KOPT-K1 (cell line): ENCODE results near the gene USP5.

ENCODE experiments used
- H3K27ac ChIP-seq: fragments of 200-600 bp; sonication (generic); 2 replicates; pipeline ENCODE4 v1.5.1; 2016; ENCODE audit warnings: antibody characterized with exemption, mild to moderate bottlenecking, low read depth, low read length; ENCODE audit not compliant: poor library complexity, severe bottlenecking
- H3K36me3 ChIP-seq: fragments of 200-600 bp; sonication (generic); 2 replicates; pipeline ENCODE4 v1.5.1; 2017; ENCODE audit warnings: antibody characterized with exemption, mild to moderate bottlenecking, low read length, moderate library complexity; ENCODE audit not compliant: insufficient read depth
- H3K9me3 ChIP-seq: fragments of 200-600 bp; sonication (generic); 2 replicates; pipeline ENCODE4 v1.5.1; 2017; ENCODE audit warnings: antibody characterized with exemption, low read length, mild to moderate bottlenecking; ENCODE audit not compliant: insufficient read depth, poor library complexity, severe bottlenecking

The USP5 gene

GRCh38 chr12:6915789-6916285 is 63.9 kb downstream of the USP5 start:
- no peaks in the 10 kb centered on the region for H3K9me3 ChIP-seq
- peaks cover 45% of the 10 kb centered on the region for H3K36me3 ChIP-seq
- no peak overlapping the region for H3K27ac ChIP-seq
